ENCODE data around the gene LMNA.
"Not testable (repeated sequence)": the region's sequence is repeated elsewhere in the genome, so short reads cannot be mapped to it uniquely, and the experiment has no call there.

DNA sequence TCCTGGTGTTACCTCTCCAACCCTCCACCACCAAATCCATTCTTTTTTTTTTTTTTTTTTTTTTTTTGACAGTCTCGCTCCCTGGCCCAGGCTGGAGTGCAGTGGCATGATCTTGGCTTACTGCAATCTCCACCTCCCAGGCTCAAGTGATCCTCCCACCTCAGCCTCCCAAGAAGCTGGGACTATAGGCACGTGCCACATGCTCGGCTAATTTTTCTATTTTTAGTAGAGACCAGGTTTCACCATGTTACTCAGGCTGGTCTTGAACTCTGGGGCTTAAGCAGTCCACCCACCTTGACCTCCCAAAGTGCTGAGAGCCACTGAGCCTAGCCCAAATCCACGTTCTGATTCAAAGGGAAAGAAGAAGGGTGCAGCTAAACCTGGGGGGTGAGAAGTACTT lies 6.5 kb downstream of the LMNA start:
- TF ChIP-seq CTCF, POLR2A (IDR thresholded peaks at IDR 0.05): not testable (repeated sequence)
